Left forelimb (tissue), 1 donor: ENCODE results near the gene ZNF841.
A peak's percentile ranks its signal among the peaks of the same experiment; 100 is the strongest.
"Not testable (repeated sequence)": the region's sequence is repeated elsewhere in the genome, so short reads cannot be mapped to it uniquely, and the experiment has no call there.

Source experiments
- DNase-seq: peaks from one replicate; pipeline ENCODE4 v3.0.0-alpha.2; 2018; ENCODE audit warnings: low spot score

The ZNF841 gene

GRCh38 chr19:52095172-52096014 is at the start of gene ZNF841:
Gene ZNF841 (minus strand): TSS chr19:52095765. CDS start chr19:52084801, 10,964 bp downstream.
- peak; percentile 96 for DNase-seq

DNA sequence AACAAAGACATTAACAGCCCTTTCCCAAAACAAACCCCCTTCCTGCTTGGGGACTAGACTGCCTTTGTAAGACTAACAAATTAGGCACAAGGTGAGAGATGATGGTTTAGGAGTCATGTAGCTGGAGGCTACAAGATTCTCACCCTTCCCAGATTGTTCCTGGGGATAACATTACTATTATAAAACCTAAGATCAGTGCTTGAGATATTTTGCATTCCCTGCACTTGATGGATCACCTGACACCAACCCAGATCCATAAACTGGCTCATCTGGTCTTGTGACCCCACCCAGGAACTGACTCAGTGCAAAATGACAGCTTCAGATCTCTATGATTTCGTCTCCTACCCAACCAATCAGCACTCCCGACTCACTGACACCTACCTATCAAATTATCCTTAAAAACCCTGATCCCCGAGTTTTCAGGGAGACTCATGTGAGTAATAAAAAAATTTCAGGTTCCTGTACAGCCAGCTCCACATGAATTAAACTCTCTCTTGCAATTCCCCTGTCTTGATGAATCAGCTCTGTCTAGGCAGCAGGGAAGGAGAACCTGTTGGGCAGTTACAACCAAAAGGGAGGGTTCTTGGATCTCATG is 46.5 kb upstream of the ZNF841 start:
- DNase-seq = no peak

DNA sequence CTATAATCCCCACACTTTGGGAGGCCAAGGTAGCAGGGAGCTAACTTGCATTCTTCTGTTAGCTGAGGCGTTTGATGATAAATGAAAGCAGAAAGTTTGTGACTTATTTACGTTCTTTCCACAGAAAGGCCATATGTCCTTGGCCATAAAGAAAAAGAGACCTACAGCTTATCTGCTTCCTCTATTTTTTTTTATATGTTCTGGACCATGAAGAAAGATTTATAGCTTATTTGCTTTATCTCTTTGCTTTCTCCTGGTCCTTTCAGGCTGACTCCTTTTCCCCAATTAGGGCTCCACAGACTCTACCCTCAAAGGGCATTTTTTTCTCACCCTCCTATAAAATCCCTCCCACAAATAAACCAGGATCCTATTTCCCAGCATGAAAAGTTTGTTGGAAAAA is 45.6 kb upstream of the ZNF841 start:
- no peak for DNase-seq

DNA sequence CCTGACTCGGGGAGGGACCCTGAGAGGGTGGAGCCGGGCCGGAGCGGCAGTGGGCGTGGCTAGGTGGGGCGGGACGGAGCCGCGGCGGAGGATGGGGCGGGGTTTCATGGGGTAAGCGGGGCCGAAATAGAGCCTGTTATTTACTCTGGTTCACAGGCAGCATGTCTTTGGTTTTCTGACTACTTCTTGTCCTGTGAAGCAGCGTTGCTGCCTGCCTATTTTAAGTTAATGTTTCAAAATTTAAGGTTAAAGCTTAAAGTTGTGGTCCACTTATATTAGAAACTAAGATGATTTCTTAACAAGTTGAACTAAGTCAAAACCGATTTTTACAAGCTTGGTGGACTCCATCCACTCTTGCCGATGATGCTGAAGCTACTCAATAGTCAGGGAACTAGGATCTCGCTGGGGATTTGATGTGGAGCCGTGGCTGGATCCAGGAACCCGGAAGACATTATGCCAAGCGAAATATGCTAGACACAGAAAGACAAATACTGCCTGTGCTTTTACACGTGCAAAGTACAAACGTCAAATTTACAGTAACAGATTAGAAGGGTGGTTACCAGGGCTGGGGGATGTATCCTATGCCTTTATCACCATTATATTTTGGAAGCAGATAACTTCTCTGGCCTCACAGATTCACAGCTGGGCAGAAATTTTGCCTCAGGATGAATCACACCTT is 44.6 kb upstream of the ZNF841 start:
- no peak for DNase-seq

GRCh38 chr19:52139252-52140031 is 43.9 kb upstream of the ZNF841 start, which contains the start of gene ZNF616:
Gene ZNF616 (minus strand): TSS chr19:52139938. CDS start chr19:52130512, 9,426 bp downstream.
- peak; percentile 99 for DNase-seq

DNA sequence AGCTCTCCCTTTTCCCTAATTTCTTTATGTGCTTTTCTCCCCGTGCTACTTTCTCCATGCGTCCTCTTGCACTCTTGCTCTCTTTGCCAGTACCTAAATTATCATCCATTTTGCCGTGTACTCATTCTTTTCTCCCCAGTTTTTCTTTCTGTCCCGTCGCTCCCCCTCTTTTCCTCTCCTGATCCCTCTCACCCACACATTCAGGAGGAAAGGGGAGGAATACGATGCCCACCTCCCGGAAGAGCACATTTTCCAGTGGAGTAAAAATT is 43.4 kb upstream of the ZNF841 start:
- DNase-seq = no peak

- no peak for DNase-seq
Measured at GRCh38 chr19:52138278-52138982, 42.9 kb upstream of the ZNF841 start.

GRCh38 chr19:52120286-52120685 is 24.7 kb upstream of the ZNF841 start:
- DNase-seq = no peak

DNA sequence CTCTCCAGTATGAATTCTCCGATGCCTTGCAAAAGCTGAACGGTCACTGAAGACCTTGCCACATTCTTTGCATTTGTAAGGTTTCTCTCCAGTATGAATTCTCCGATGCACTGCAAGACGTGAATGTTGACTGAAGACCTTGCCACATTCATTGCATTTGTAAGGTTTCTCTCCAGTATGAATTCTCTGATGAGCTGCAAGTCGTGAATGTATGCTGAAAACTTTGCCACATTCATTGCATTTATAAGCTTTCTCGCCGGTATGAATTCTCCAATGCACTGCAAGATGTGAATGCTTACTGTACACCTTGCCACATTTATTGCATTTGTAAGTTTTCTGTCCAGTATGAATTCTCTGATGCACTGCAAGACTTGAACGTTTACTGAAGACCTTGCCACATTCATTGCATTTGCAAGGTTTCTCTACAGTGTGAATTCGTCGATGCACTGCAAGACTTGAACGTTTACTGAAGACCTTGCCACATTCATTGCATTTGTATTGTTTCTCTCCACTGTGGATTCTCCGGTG is 20.0 kb upstream of the ZNF841 start:
- DNase-seq = no peak

DNA sequence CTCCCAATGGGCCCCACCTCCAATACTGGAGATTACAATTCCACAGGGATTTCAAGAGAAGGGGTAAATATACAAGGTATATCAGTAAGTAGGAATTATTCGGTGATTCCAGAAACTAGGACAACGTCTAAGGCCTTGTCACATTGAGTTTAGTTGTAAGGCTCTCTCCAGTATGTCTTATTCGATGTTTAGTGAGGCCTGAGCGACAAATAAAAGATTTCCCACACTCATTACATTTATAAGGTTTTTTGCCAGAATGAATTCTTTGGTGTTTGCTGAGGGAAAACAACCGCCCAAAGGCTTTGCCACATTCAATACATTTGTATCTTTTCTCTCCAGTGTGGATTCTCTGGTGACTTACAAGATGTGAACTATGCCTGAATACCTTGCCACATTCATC is 19.1 kb upstream of the ZNF841 start:
- DNase-seq = no peak

- DNase-seq = no peak
Measured at GRCh38 chr19:52112624-52113023, 17.1 kb upstream of the ZNF841 start.

DNA sequence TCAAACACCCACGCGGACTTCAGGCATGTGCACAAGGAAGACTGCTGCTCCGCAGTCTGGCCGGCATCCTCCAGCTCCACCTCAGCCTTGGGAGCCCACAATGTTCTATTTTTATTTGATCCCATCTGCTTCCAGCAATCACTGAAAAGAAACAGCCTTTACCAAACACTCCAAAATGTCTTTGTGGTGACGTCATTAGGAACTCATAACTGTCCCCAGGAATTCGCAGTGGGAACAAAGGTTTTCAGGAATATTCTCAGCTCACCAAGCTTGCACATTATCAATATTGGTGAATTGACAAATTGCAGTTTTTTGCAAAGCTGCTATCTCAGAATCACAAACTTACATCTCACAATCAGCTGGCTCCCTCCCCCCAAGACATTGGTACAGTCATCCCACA is 15.2 kb upstream of the ZNF841 start:
- DNase-seq = no peak

- DNase-seq = no peak
Measured at GRCh38 chr19:52102782-52103181, 7.2 kb upstream of the ZNF841 start.

DNA sequence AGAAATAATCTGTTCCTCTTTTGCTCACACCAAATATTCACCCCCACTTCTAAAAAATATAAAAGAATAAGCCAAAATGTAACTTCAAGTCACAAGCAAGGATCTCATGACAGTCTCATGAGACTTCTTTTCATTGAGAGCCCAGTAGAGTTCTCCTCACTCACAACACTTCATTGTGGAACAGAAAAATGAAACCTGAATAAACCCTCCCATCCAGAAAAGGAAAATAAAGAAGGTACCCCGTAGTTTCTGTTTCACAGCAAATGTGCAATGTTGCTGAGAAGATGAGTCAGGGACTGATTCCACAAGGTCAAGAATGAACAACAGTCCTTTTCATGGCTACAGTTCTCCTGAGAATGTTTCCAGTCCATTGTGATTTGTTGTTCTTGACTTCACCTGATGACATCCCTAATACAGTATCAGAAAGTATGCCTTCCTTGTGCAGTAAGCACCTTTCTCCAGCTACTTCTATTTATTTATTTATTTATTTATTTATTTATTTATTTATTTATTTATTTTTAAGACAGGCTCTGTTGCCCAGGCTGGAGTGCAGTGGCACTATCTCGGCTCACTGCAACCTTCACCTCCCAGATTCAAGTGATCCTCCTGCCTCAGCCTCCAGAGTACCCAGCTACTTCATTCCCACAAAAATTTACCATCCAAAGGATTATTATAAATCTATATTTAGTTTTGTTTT is 6.4 kb upstream of the ZNF841 start:
- DNase-seq = no peak

DNA sequence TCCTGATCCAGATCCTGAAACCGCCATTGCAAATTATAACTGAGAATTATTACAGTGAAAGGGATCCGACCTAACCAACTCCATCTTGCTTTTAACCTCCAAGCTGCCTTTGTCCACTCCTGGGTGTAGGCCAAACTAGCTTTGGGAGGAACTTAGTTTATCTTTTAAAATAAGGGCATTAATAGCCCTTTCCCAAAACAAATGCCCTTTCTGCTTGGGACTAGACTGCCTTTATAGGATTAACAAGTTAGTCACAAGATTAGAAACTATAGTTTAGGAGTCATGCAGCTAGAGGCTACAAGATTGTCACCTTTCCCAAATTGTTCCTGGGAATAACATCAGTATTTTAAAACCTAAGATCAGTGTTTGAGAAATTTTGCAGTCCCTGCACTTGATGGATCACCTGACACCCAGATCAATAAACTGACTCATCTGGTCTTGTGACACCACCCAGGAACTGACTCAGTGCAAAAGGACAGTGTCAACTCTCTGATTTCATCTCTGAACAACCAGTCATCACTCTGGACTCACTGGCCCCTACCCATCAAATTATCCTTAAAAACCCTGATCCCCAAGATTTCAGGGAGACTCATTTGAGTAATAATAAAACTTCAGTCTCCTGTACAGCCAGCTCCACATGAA is 4.1 kb upstream of the ZNF841 start:
- no peak for DNase-seq

GRCh38 chr19:52096416-52096815 is 851 bp upstream of the ZNF841 start:
- not testable (repeated sequence) for DNase-seq

- no peak for DNase-seq
Measured at GRCh38 chr19:52094526-52095130, 937 bp downstream of the ZNF841 start.

DNA sequence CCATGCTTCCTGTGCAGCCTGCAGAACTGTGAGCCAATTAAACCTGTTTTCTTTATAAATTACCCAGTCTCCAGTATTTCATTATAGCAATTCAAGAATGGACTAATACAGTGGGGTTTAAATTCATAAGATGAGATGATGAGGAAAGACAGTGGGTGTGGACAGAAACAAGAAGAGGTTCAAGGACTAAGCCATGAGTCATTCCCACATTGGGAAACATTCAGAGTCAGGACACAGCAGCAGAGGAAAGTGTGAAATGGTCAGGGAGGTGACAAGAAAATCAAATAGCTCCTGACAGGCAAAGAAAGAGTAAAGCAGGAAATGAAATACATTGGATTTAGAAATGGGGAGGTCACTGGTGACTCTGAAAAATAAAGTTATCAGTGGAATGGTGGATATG is 9.1 kb downstream of the ZNF841 start:
- DNase-seq = no peak

DNA sequence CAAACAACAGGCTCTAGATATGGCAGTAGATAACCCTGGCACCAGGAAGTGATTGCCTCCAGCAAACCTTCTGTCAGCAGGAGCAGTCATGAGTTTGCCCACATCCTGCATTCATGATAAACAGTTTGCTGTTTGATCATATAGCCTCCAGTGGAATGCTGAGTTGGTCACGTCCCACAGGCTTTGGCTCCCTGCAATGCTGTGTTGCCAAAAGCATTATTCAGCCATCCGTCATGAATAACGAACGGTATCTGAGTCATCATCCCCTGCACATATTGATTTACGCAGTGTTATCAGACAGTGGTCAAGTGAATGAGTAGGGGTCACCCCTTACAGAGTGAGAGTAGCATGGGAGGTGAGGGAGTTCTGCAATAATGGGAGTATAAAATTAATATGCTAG is 25.1 kb downstream of the ZNF841 start:
- no peak for DNase-seq

GRCh38 chr19:52069653-52070052 is 25.9 kb downstream of the ZNF841 start:
- DNase-seq = no peak
